A204.1 (cell line): ENCODE data around the gene IGLL5.
"Not testable (repeated sequence)": the region's sequence is repeated elsewhere in the genome, so short reads cannot be mapped to it uniquely, and the experiment has no call there.

ENCODE experiments used
- FAIRE-seq: peaks from 2 replicates; lab custom pipeline; 2012; peaks lifted over from hg19 to GRCh38; lab: Jason Lieb, UNC

The IGLL5 gene

GRCh38 chr22:22884010-22884887 lies 3.4 kb upstream of the IGLL5 start:
- FAIRE-seq, result no peak

GRCh38 chr22:22884888-22885840 lies 2.5 kb upstream of the IGLL5 start:
- no peak for FAIRE-seq

- no peak for FAIRE-seq
Measured at GRCh38 chr22:22886546-22886945, 1.1 kb upstream of the IGLL5 start.

- no peak for FAIRE-seq
Measured at GRCh38 chr22:22888571-22889353, 1.1 kb downstream of the IGLL5 start.

- FAIRE-seq, result no peak
Measured at GRCh38 chr22:22890085-22890484, 2.5 kb downstream of the IGLL5 start.

GRCh38 chr22:22891139-22891621 lies 3.6 kb downstream of the IGLL5 start:
- no peak for FAIRE-seq

GRCh38 chr22:22892096-22893052 lies 4.8 kb downstream of the IGLL5 start:
- FAIRE-seq, result no peak

- no peak for FAIRE-seq
Measured at GRCh38 chr22:22893077-22893805, 5.6 kb downstream of the IGLL5 start.

GRCh38 chr22:22893891-22894739 lies 6.5 kb downstream of the IGLL5 start:
- no peak for FAIRE-seq

- FAIRE-seq, result no peak
Measured at GRCh38 chr22:22894740-22895731, 7.4 kb downstream of the IGLL5 start.

GRCh38 chr22:22895776-22896445 lies 8.3 kb downstream of the IGLL5 start:
- no peak for FAIRE-seq

GRCh38 chr22:22896601-22897000 lies 9.0 kb downstream of the IGLL5 start:
- no peak for FAIRE-seq

GRCh38 chr22:22897091-22897490 lies 9.5 kb downstream of the IGLL5 start:
- FAIRE-seq, result no peak

- FAIRE-seq, result no peak
Measured at GRCh38 chr22:22897947-22898346, 10.3 kb downstream of the IGLL5 start.

GRCh38 chr22:22898411-22898950 lies 10.9 kb downstream of the IGLL5 start:
- not testable (repeated sequence) for FAIRE-seq

- not testable (repeated sequence) for FAIRE-seq
Measured at GRCh38 chr22:22899342-22900080, 11.9 kb downstream of the IGLL5 start.
